ENCODE results near the gene DDX52. TPM values are rescaled to one million over a fixed set of nuclear protein-coding genes. Genes with fewer than 3 reads are reported as not detected.

The DDX52 gene
- total RNA-seq, 1 donor from 2014 or later = 49.0 TPM

GRCh38 chr17:37609170-37610040 lies 33.8 kb downstream of the DDX52 start, which contains the start of gene SYNRG:
SYNRG (minus strand) TSS chr17:37609418; CDS start chr17:37609355, 63 bp downstream.
- Mint-ChIP-seq H3K4me1 (peaks cover 19% of the 10 kb centered on the region), H3K27me3 (ENCODE audit: low read depth) (no peaks in the 10 kb centered on the region), H3K4me3 (peak within 1 kb of the TSS; percentile 87), H3K27ac (peak within 1 kb of the TSS; percentile 94), H3K9me3 (peaks cover under 1% of the 10 kb centered on the region), H3K36me3 (peaks cover 21% of the 10 kb centered on the region)
- no peak for TF ChIP-seq CTCF (IDR thresholded peaks at IDR 0.05; ENCODE audit: unreplicated experiment)
- DNase-seq (ENCODE audit: low spot score in 2 of 2, unreplicated experiment in 2 of 2) = peak; percentile 92 to 96

- Mint-ChIP-seq H3K27ac (peak overlapping the region; percentile 94), H3K4me3 (peak overlapping the region; percentile 87), H3K9me3 (peaks cover 4% of the 10 kb centered on the region), H3K4me1 (peaks cover 19% of the 10 kb centered on the region), H3K27me3 (ENCODE audit: low read depth) (no peaks in the 10 kb centered on the region), H3K36me3 (peaks cover 22% of the 10 kb centered on the region)
- peak in 1 of 2 experiments; percentile 36 for DNase-seq (ENCODE audit: low spot score in 2 of 2, unreplicated experiment in 2 of 2)
- no peak for TF ChIP-seq CTCF (IDR thresholded peaks at IDR 0.05; ENCODE audit: unreplicated experiment)
These were observed 34.7 kb downstream of the DDX52 start for GRCh38 chr17:37608351-37609169.

GRCh38 chr17:37607637-37608331 lies 35.5 kb downstream of the DDX52 start:
- Mint-ChIP-seq H3K27ac (peak overlapping the region; percentile 94), H3K4me1 (peaks cover 19% of the 10 kb centered on the region), H3K36me3 (peaks cover 22% of the 10 kb centered on the region), H3K9me3 (peaks cover 4% of the 10 kb centered on the region), H3K4me3 (peak overlapping the region; percentile 87), H3K27me3 (ENCODE audit: low read depth) (no peaks in the 10 kb centered on the region)
- TF ChIP-seq CTCF (IDR thresholded peaks at IDR 0.05; ENCODE audit: unreplicated experiment) = no peak
- no peak for DNase-seq (ENCODE audit: low spot score in 2 of 2, unreplicated experiment in 2 of 2)

- DNase-seq (ENCODE audit: low spot score in 2 of 2, unreplicated experiment in 2 of 2) = no peak
- no peak overlapping the region for H3K4me3 Mint-ChIP-seq
- no peaks in the 10 kb centered on the region for H3K27me3 Mint-ChIP-seq (ENCODE audit: low read depth)
- H3K4me1 Mint-ChIP-seq = peaks cover 19% of the 10 kb centered on the region
- no peak overlapping the region for H3K27ac Mint-ChIP-seq
- peaks cover 26% of the 10 kb centered on the region for H3K36me3 Mint-ChIP-seq
- TF ChIP-seq CTCF (IDR thresholded peaks at IDR 0.05; ENCODE audit: unreplicated experiment) = no peak
- H3K9me3 Mint-ChIP-seq = peaks cover 8% of the 10 kb centered on the region
These were observed 37.3 kb downstream of the DDX52 start for GRCh38 chr17:37605813-37606505.

- Mint-ChIP-seq H3K4me3 (no peak overlapping the region), H3K9me3 (peaks cover 8% of the 10 kb centered on the region), H3K36me3 (peaks cover 30% of the 10 kb centered on the region), H3K27ac (no peak overlapping the region), H3K27me3 (ENCODE audit: low read depth) (no peaks in the 10 kb centered on the region), H3K4me1 (peaks cover 19% of the 10 kb centered on the region)
- no peak for TF ChIP-seq CTCF (IDR thresholded peaks at IDR 0.05; ENCODE audit: unreplicated experiment)
- DNase-seq (ENCODE audit: low spot score in 2 of 2, unreplicated experiment in 2 of 2) = no peak
These were observed 38.2 kb downstream of the DDX52 start for GRCh38 chr17:37605081-37605480.
